DMS153 (cell line): Measurements from ENCODE around the gene MLIP.

Experiments
- DNase-seq: peaks from one replicate; lab custom pipeline; 2025; lab: John Stamatoyannopoulos, UW

Gene MLIP

GRCh38 chr6:54282186-54282585, 170.9 kb downstream of the MLIP start:
- DNase-seq = no peak

GRCh38 chr6:54284161-54284860, 173.1 kb downstream of the MLIP start:
- no peak for DNase-seq

- DNase-seq = no peak
Observed at GRCh38 chr6:54285595-54285994, 174.4 kb downstream of the MLIP start.

DNA sequence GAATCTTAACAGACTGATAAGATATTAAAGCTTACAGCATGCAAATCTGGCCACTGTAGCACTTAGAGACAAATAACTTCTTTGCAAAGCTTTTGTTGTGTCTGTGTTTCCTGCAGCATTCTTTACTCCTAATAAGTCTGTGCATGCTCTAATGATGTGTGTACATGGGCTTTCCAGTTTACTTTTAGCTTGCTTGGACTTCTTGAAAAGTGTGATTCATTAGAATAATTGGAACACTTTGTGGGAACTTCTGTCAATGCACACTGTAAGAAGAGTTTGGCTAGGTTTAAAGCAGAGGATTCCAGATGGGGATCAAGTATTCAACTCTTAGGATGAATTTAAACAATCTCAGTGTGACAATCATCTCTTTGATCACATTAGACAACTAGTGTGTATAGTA, 174.9 kb downstream of the MLIP start:
- DNase-seq = no peak

GRCh38 chr6:54288474-54288873, 177.2 kb downstream of the MLIP start:
- DNase-seq = no peak

DNA sequence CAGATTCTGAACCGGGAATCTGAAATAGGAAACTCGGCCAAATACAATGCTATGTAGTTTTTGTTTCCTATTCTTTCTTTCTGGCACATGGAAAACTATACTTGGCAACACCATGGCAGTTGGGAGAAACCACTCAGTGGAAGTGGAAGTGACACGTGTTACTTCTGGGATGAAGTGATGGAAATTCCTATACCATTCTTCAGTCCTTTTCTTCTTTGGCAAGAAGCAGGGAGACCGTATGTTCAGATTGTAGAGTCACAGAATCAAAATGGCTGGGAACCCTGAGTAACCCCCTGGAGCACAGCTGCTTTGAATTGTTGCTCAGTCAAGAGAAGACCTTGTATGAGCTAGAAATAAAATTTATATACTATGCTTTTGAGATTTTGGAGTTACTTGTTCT, 178.2 kb downstream of the MLIP start:
- no peak for DNase-seq

DNA sequence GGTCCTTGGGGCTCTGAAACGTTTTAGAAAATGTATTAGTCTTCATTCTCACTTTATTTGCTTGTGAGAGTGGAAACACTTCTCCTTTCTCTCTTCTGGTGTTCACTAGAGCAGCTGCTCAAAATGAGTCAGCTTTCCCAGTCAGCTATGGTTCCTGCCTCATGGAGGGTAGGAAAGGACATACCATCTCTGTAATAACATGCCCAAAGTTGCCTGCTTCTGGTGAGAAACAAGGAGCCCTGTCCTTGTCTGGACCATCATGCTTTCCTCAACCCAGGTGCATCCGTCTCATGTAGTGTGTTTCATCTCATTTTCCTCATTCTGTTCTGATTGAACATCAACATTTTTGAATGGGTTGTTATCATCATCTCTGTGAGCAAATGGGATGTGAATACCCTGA, 179.9 kb downstream of the MLIP start:
- no peak for DNase-seq

DNA sequence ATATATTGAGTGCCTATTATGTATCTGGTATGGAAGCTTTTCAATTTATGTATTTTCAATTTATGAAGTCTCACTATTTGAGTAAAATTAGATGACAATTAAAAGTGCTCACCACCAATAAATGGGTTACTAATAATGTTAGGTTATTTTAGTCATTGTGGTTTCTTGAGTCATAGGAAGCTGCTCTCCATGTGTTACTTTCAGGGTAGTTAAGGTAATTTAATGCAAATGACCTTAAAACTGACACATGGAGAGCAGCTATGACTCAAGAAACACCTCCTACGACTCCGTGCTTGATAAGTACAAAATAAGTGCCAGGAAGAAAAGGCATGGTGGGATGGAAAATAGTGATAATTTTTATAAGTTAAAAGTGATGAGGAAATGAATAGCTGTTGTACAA, 180.5 kb downstream of the MLIP start:
- DNase-seq = no peak

DNA sequence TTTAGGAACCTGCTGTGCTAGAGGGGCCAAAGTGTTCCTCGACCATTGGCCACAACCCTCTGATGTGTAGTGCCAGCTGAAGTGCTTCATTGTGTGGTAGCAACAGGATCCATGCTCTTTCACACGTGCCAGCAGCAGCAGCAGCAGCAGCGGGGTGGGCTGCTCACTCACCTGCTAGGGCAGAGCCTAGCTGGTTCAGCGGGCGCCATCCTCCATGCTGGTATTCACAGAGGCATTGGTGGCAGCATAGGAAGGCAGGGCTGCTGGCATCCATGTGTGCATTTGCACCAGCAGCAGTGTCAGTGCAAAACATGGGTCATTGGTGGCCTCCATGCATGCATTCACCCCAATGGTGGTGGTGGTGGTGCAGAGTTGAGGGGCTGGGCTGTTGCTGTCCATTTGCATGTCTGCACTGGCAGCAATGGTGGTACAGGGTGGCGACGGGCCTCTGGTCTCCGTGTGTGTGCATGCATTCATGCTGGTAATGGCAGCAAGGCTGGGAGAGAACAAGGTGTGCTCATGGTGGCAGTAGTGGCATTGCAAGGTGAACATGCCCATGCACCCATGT, 183.8 kb downstream of the MLIP start:
- DNase-seq = no peak

GRCh38 chr6:54299542-54300269, 188.5 kb downstream of the MLIP start:
- DNase-seq = no peak

- DNase-seq = no peak
Observed at GRCh38 chr6:54301770-54302169, 190.5 kb downstream of the MLIP start.

GRCh38 chr6:54307439-54307910, 196.2 kb downstream of the MLIP start:
- DNase-seq = no peak

- DNase-seq = no peak
Observed at GRCh38 chr6:54308289-54308985, 197.2 kb downstream of the MLIP start, which contains the start of gene TINAG. TSS of gene TINAG (plus strand) at chr6:54308441. CDS start at chr6:54308551, 110 bp downstream.

GRCh38 chr6:54308986-54309315, 197.7 kb downstream of the MLIP start:
- DNase-seq = no peak

GRCh38 chr6:54310377-54311152, 199.3 kb downstream of the MLIP start:
- no peak for DNase-seq

GRCh38 chr6:54315656-54316055, 204.4 kb downstream of the MLIP start:
- no peak for DNase-seq
